B cell (primary cell): ENCODE results near the gene NSG1. TPM values are rescaled to one million over a fixed set of nuclear protein-coding genes. Genes with fewer than 3 reads are reported as not detected.

Source experiments
- ATAC-seq: fragments of 200-7000 bp; cut with Tn5 transposase; one replicate; pipeline ENCODE4 v1.10.0; 2021; ENCODE audit warnings: low read depth, mild to moderate bottlenecking, moderate number of reproducible peaks, moderate library complexity
- CTCF ChIA-PET: fragments of 350-600 bp; sonication (Branson Sonifier 250); formaldehyde crosslinking; loops from one replicate; lab custom pipeline; 2021; ENCODE audit warnings: antibody characterized with exemption, inconsistent platforms; lab: Charles Lee
- POLR2A ChIA-PET: fragments of 350-600 bp; sonication (Branson Sonifier 250); formaldehyde crosslinking; loops from one replicate; lab custom pipeline; 2021; ENCODE audit warnings: antibody characterized with exemption; lab: Charles Lee
- DNase-seq: peaks from one replicate; pipeline ENCODE4 v3.0.0; 2013
- H2AFZ ChIP-seq: 2 replicates; pipeline ENCODE4 v1.6.1; 2012; ENCODE audit warnings: mild to moderate bottlenecking, low read depth, low read length; ENCODE audit not compliant: insufficient read depth, poor library complexity, severe bottlenecking
- H3K27ac ChIP-seq, 2 donors: 1 replicate in 1 of 2; 2 replicates in 1 of 2; pipeline ENCODE4 v1.5.1; 2012 to 2013; ENCODE audit warnings: low read length in 2 of 2, mild to moderate bottlenecking in 2 of 2, moderate library complexity in 1 of 2
- H3K27me3 ChIP-seq, 4 experiments: fragments of 200-600 bp in 1 of 4; sonication (generic) in 1 of 4; replicated peaks in 1 of 4; 1 replicate in 2 of 4; 2 replicates in 2 of 4; pipeline versions ENCODE4 v1.6.1 to v1.7.0; 2013 to 2016; ENCODE audit warnings: low read length in 3 of 4, mild to moderate bottlenecking in 2 of 4, mixed read lengths in 1 of 4, moderate library complexity in 1 of 4; ENCODE audit not compliant: insufficient read depth in 4 of 4, control insufficient read depth in 3 of 4; ENCODE audit errors: control extremely low read depth in 1 of 4
- H3K36me3 ChIP-seq, 2 experiments: replicated peaks in 1 of 2; 1 replicate in 1 of 2; 2 replicates in 1 of 2; pipeline versions ENCODE4 v1.6.1 to v1.7.1; 2013; ENCODE audit warnings: low read length in 1 of 2; ENCODE audit not compliant: insufficient read depth in 2 of 2, control insufficient read depth in 1 of 2; ENCODE audit errors: control extremely low read depth in 1 of 2, extremely low read depth in 1 of 2
- H3K4me1 ChIP-seq, 2 donors: fragments of 200-600 bp in 1 of 2; sonication (generic) in 1 of 2; 1 replicate in 1 of 2; 2 replicates in 1 of 2; pipeline versions ENCODE4 v1.5.1 to v1.6.1; 2013 to 2017; ENCODE audit warnings: low read length in 2 of 2; ENCODE audit not compliant: control insufficient read depth in 2 of 2, insufficient read depth in 2 of 2
- H3K4me2 ChIP-seq: replicated peaks from 2 replicates; pipeline ENCODE3; 2012; ENCODE audit warnings: mild to moderate bottlenecking, low read depth, low read length; ENCODE audit not compliant: poor library complexity, severe bottlenecking
- H3K4me3 ChIP-seq, 5 experiments: fragments of 200-600 bp in 1 of 5; sonication (generic) in 1 of 5; 1 replicate in 3 of 5; 2 replicates in 2 of 5; pipeline versions ENCODE4 v1.5.1 to v1.7.0; 2011 to 2016; ENCODE audit warnings: low read length in 4 of 5, mild to moderate bottlenecking in 4 of 5, low read depth in 2 of 5, control low read depth in 1 of 5, moderate library complexity in 1 of 5; ENCODE audit not compliant: insufficient read depth in 1 of 5; ENCODE audit errors: control extremely low read depth in 1 of 5, extremely low read depth in 1 of 5
- H3K79me2 ChIP-seq: fragments of 200-600 bp; sonication (generic); one replicate; pipeline ENCODE4 v1.6.0; 2016; ENCODE audit warnings: low read length; ENCODE audit not compliant: control insufficient read depth, insufficient read depth
- H3K9ac ChIP-seq: fragments of 200-600 bp; sonication (generic); 2 replicates; pipeline ENCODE4 v1.6.1; 2017; ENCODE audit warnings: mild to moderate bottlenecking, low read length, moderate library complexity
- H3K9me3 ChIP-seq, 3 donors: one replicate each; pipeline versions ENCODE4 v1.6.1 to v1.7.1; 2013; ENCODE audit warnings: low read length in 2 of 3; ENCODE audit not compliant: control insufficient read depth in 2 of 3, insufficient read depth in 1 of 3; ENCODE audit errors: control extremely low read depth in 1 of 3
- H4K20me1 ChIP-seq: 2 replicates; pipeline ENCODE4 v1.6.0; 2012; ENCODE audit warnings: mild to moderate bottlenecking, low read length; ENCODE audit not compliant: insufficient read depth, control insufficient read depth, poor library complexity, severe bottlenecking
- H3K27ac Mint-ChIP-seq: one replicate; pipeline ENCODE4 v1.8.0; 2021; ENCODE audit warnings: mixed read lengths
- H3K27me3 Mint-ChIP-seq: one replicate; pipeline ENCODE4 v1.8.0; 2021; ENCODE audit warnings: mixed read lengths
- H3K4me1 Mint-ChIP-seq: one replicate; pipeline ENCODE4 v1.8.0; 2021; ENCODE audit warnings: mixed read lengths
- H3K4me3 Mint-ChIP-seq: one replicate; pipeline ENCODE4 v1.8.0; 2021; ENCODE audit warnings: mixed read lengths
- H3K9me3 Mint-ChIP-seq: one replicate; pipeline ENCODE4 v1.8.0; 2022; ENCODE audit warnings: mixed read lengths; ENCODE audit not compliant: insufficient read depth
- CTCF ChIP-seq: fragments of 200-600 bp; IDR thresholded peaks from one replicate; pipeline ENCODE4 v1.8.0; 2022; ENCODE audit warnings: antibody characterized with exemption, mild to moderate bottlenecking
- EZH2 ChIP-seq: IDR thresholded peaks from 2 replicates; pipeline ENCODE4 v1.6.1; 2012; ENCODE audit warnings: borderline replicate concordance, low read depth, mild to moderate bottlenecking, moderate library complexity, low read length; ENCODE audit not compliant: insufficient read depth, poor library complexity, severe bottlenecking
- WGBS: methylation state at CpG from one replicate; pipeline ENCODE4 v1.1.5; 2013; ENCODE audit warnings: missing lambda C conversion rate; ENCODE audit not compliant: insufficient coverage; 5-methylcytosine and 5-hydroxymethylcytosine counted together
- intact Hi-C: fragments of 100-400 bp; cut with micrococcal nuclease; formaldehyde crosslinking; loops from one replicate; pipeline ENCODE4 v1.10.0; 2022
- polyA plus RNA-seq: library from polyadenylated mRNA; depleted of rRNA; stranded (reverse); fragments of >200 nt; gene quantifications from 2 replicates; pipeline ENCODE4 v1.2.3, GENCODE V29; 2012
- total RNA-seq, 2 donors: library from RNA; stranded (reverse); fragments of 120-200 nt in 1 of 2; gene quantifications; 1 replicate in 1 of 2; 2 replicates in 1 of 2; pipeline versions ENCODE4 v1.2.3 to v1.2.4, GENCODE V29; 2013 to 2022

NSG1 gene
- total and polyA plus RNA-seq, 2 donors (not counting 1 experiment from before 2014, with no cell fraction given) = not detected

GRCh38 chr4:4413373-4413725 is 26.4 kb downstream of the NSG1 start:
- H4K20me1 ChIP-seq = no peaks in the 10 kb centered on the region
- H3K9me3 Mint-ChIP-seq = no peaks in the 10 kb centered on the region
- no peak overlapping the region for H3K27ac Mint-ChIP-seq

GRCh38 chr4:4413806-4414205 is 26.9 kb downstream of the NSG1 start:
- H3K9ac ChIP-seq = no peak overlapping the region
- no peak overlapping the region for H3K27ac Mint-ChIP-seq
- no peaks in the 10 kb centered on the region for H3K27me3 Mint-ChIP-seq
- 92% methylated on average over 5 of the region's 7 CpGs for WGBS
- H3K4me3 ChIP-seq = no peak overlapping the region
- no peak for TF ChIP-seq EZH2
- TF ChIP-seq CTCF = no peak
- H3K4me1 ChIP-seq = no peaks in the 10 kb centered on the region
- DNase-seq (no peak), ATAC-seq (no peak)
- H3K9me3 ChIP-seq = peaks cover 0 to 19% (median 0%) of the 10 kb centered on the region in 3 donors
- POLR2A ChIA-PET = no interaction called here
- H3K79me2 ChIP-seq = no peaks in the 10 kb centered on the region
- H2AFZ ChIP-seq = no peak overlapping the region
- H3K27me3 ChIP-seq = no peaks in the 10 kb centered on the region
- no peak overlapping the region for H3K27ac ChIP-seq
- H4K20me1 ChIP-seq = no peaks in the 10 kb centered on the region
- H3K4me1 Mint-ChIP-seq = no peaks in the 10 kb centered on the region
- CTCF ChIA-PET = interaction anchor here (0.9 kb wide), 1 partner anchor 91 kb away, joined by 4 read pairs; no protein-coding TSS in a partner anchor
- H3K4me2 ChIP-seq = no peak overlapping the region
- H3K36me3 ChIP-seq = peaks cover 0 to 10% of the 10 kb centered on the region in 2 experiments
- H3K9me3 Mint-ChIP-seq = no peaks in the 10 kb centered on the region
- intact Hi-C loops = no loop called here
- no peak overlapping the region for H3K4me3 Mint-ChIP-seq

More at GRCh38 chr4:4413373-4413725, 26.4 kb downstream of the NSG1 start:
- Histone ChIP-seq H3K4me1 (no peaks in the 10 kb centered on the region), H3K36me3 (peaks cover 0 to 5% of the 10 kb centered on the region in 2 experiments), H2AFZ (no peak overlapping the region), H3K27ac (no peak overlapping the region), H3K9ac (no peak overlapping the region), H3K27me3 (no peaks in the 10 kb centered on the region), H3K4me3 (no peak overlapping the region), H3K79me2 (no peaks in the 10 kb centered on the region), H3K4me2 (no peak overlapping the region), H3K9me3 (peaks cover 0 to 19% (median 0%) of the 10 kb centered on the region in 3 donors)
- intact Hi-C loops = no loop called here
- 95% methylated on average over 10 of the region's 10 CpGs for WGBS
- POLR2A ChIA-PET = no interaction called here
- DNase-seq = no peak
- no peaks in the 10 kb centered on the region for H3K27me3 Mint-ChIP-seq
- CTCF ChIA-PET = interaction anchor here (0.9 kb wide), 1 partner anchor 91 kb away, joined by 4 read pairs; no protein-coding TSS in a partner anchor
- ATAC-seq = no peak
- no peak for TF ChIP-seq EZH2
- TF ChIP-seq CTCF = no peak
- no peak overlapping the region for H3K4me3 Mint-ChIP-seq
- no peaks in the 10 kb centered on the region for H3K4me1 Mint-ChIP-seq
